ES-I3 (cell line): ENCODE measurements around the gene METTL16.

Experiments
- H3K36me3 ChIP-seq: 2 replicates; pipeline ENCODE4 v1.6.1; 2013; ENCODE audit warnings: mild to moderate bottlenecking, low read length, control low read depth, moderate library complexity; ENCODE audit not compliant: insufficient read depth
- H3K4me1 ChIP-seq: 2 replicates; pipeline ENCODE4 v1.6.1; 2013; ENCODE audit warnings: mild to moderate bottlenecking, control low read depth, low read length; ENCODE audit not compliant: insufficient read depth
- H3K9ac ChIP-seq: 2 replicates; pipeline ENCODE4 v1.6.1; 2013; ENCODE audit warnings: low read depth, mild to moderate bottlenecking, low read length, moderate library complexity
- H3K9me3 ChIP-seq: 2 replicates; pipeline ENCODE4 v1.6.1; 2013; ENCODE audit warnings: mild to moderate bottlenecking, low read length, moderate library complexity; ENCODE audit not compliant: control insufficient read depth, insufficient read depth

The METTL16 gene

GRCh38 chr17:2372681-2373080 lies 139.0 kb downstream of the METTL16 start:
- H3K9me3 ChIP-seq: no peaks in the 10 kb centered on the region
- H3K4me1 ChIP-seq: 0 out of 2 replicates have a peak, but pooled peaks cover 3% of the 10 kb centered on the region
- H3K9ac ChIP-seq: no peak overlapping the region
- H3K36me3 ChIP-seq: peaks cover 7% of the 10 kb centered on the region; the same call in 1 of the 2 replicates

GRCh38 chr17:2372180-2372579 lies 139.5 kb downstream of the METTL16 start:
- Histone ChIP-seq H3K4me1 (0 out of 2 replicates have a peak, but pooled peaks cover 3% of the 10 kb centered on the region), H3K9ac (no peak overlapping the region), H3K36me3 (peaks cover 7% of the 10 kb centered on the region; the same call in 1 of the 2 replicates), H3K9me3 (no peaks in the 10 kb centered on the region)

GRCh38 chr17:2371183-2372130 lies 140.2 kb downstream of the METTL16 start:
- 0 out of 2 replicates have a peak, but pooled peaks cover 3% of the 10 kb centered on the region for H3K4me1 ChIP-seq
- H3K9ac ChIP-seq: no peak overlapping the region
- peaks cover 7% of the 10 kb centered on the region; the same call in 1 of the 2 replicates for H3K36me3 ChIP-seq
- no peaks in the 10 kb centered on the region for H3K9me3 ChIP-seq

- Histone ChIP-seq H3K4me1 (0 out of 2 replicates have a peak, but pooled peaks cover 3% of the 10 kb centered on the region), H3K36me3 (peaks cover 7% of the 10 kb centered on the region; the same call in 1 of the 2 replicates), H3K9ac (no peak overlapping the region), H3K9me3 (no peaks in the 10 kb centered on the region)
Observed at GRCh38 chr17:2370211-2370589, 141.5 kb downstream of the METTL16 start.

GRCh38 chr17:2369551-2370210 lies 142.0 kb downstream of the METTL16 start:
- Histone ChIP-seq H3K36me3 (peaks cover 7% of the 10 kb centered on the region; the same call in 1 of the 2 replicates), H3K9me3 (no peaks in the 10 kb centered on the region), H3K9ac (no peak overlapping the region), H3K4me1 (0 out of 2 replicates have a peak, but pooled peaks cover 3% of the 10 kb centered on the region)

GRCh38 chr17:2369039-2369438 lies 142.6 kb downstream of the METTL16 start:
- Histone ChIP-seq H3K9me3 (no peaks in the 10 kb centered on the region), H3K9ac (no peak overlapping the region), H3K36me3 (peaks cover 7% of the 10 kb centered on the region; the same call in 1 of the 2 replicates), H3K4me1 (0 out of 2 replicates have a peak, but pooled peaks cover 3% of the 10 kb centered on the region)

- 0 out of 2 replicates have a peak, but pooled peaks cover 3% of the 10 kb centered on the region for H3K4me1 ChIP-seq
- H3K9ac ChIP-seq: no peak overlapping the region
- no peaks in the 10 kb centered on the region for H3K9me3 ChIP-seq
- H3K36me3 ChIP-seq: peaks cover 7% of the 10 kb centered on the region; the same call in 1 of the 2 replicates
Observed at GRCh38 chr17:2368359-2368758, 143.3 kb downstream of the METTL16 start.

- H3K9ac ChIP-seq: no peak overlapping the region
- 0 out of 2 replicates have a peak, but pooled peaks cover 3% of the 10 kb centered on the region for H3K4me1 ChIP-seq
- H3K36me3 ChIP-seq: 0 out of 2 replicates have a peak, but pooled peaks cover 3% of the 10 kb centered on the region
- H3K9me3 ChIP-seq: no peaks in the 10 kb centered on the region
Observed at GRCh38 chr17:2366747-2367494, 144.8 kb downstream of the METTL16 start.
